H1 (cell line): ENCODE results near the gene SFXN4. TPM values are rescaled to one million over a fixed set of nuclear protein-coding genes. Genes with fewer than 3 reads are reported as not detected.

Experiments
- CHD2 ChIP-seq: IDR thresholded peaks from 2 replicates; pipeline ENCODE4 v1.6.1; 2012; ENCODE audit warnings: low read length, improper control_type of control experiment
- MAFK ChIP-seq: IDR thresholded peaks from 2 replicates; pipeline ENCODE4 v1.6.1; 2012; ENCODE audit warnings: low read depth, mild to moderate bottlenecking, improper control_type of control experiment, low read length
- NRF1 ChIP-seq: IDR thresholded peaks from 2 replicates; pipeline ENCODE4 v1.6.1; 2011; ENCODE audit warnings: mild to moderate bottlenecking, low read depth, low read length, improper control_type of control experiment
- POLR2A ChIP-seq, 2 experiments: IDR thresholded peaks; 1 replicate in 1 of 2; 2 replicates in 1 of 2; pipeline ENCODE4 v1.6.1; 2011; ENCODE audit warnings: low read depth in 2 of 2, low read length in 2 of 2, mild to moderate bottlenecking in 2 of 2; ENCODE audit errors: control extremely low read depth in 1 of 2
- SIN3A ChIP-seq, 2 experiments: IDR thresholded peaks in 1 of 2; conservative IDR thresholded peaks in 1 of 2; 2 replicates each; pipeline ENCODE4 v1.6.1; 2011 to 2012; ENCODE audit warnings: low read length in 2 of 2, improper control_type of control experiment in 1 of 2, low read depth in 1 of 2, mild to moderate bottlenecking in 1 of 2
- SIX5 ChIP-seq: IDR thresholded peaks from 2 replicates; pipeline ENCODE4 v1.6.1; 2011; ENCODE audit warnings: mild to moderate bottlenecking, low read depth, low read length
- polyA plus RNA-seq, 7 experiments: library from polyadenylated mRNA; depleted of rRNA in 3 of 7; stranded (reverse) in 5 of 7; unstranded in 2 of 7; fragments of >200 nt in 5 of 7; fragments of 200-250 nt in 2 of 7; gene quantifications; 1 replicate in 5 of 7; 2 replicates in 1 of 7; 4 replicates in 1 of 7; pipeline versions ENCODE4 v1.2.1 to v1.2.3, GENCODE V29; 2011 to 2013; ENCODE audit warnings: missing spikeins in 2 of 7, mixed read lengths in 2 of 7
- total RNA-seq: library from RNA; stranded (reverse); fragmentation: NEBNext Ultra II Directional; extraction: Animal tissue kit (Norgen Biotek cat#: 25700); gene quantifications from 2 replicates; pipeline ENCODE4 v1.2.1, GENCODE V29; 2021

SFXN4 gene
- total and polyA plus RNA-seq, 2 of the 8 experiments (the other 6 are each of a cell fraction or from before 2014, with no cell fraction given), result 15.4 to 21.6 TPM

DNA sequence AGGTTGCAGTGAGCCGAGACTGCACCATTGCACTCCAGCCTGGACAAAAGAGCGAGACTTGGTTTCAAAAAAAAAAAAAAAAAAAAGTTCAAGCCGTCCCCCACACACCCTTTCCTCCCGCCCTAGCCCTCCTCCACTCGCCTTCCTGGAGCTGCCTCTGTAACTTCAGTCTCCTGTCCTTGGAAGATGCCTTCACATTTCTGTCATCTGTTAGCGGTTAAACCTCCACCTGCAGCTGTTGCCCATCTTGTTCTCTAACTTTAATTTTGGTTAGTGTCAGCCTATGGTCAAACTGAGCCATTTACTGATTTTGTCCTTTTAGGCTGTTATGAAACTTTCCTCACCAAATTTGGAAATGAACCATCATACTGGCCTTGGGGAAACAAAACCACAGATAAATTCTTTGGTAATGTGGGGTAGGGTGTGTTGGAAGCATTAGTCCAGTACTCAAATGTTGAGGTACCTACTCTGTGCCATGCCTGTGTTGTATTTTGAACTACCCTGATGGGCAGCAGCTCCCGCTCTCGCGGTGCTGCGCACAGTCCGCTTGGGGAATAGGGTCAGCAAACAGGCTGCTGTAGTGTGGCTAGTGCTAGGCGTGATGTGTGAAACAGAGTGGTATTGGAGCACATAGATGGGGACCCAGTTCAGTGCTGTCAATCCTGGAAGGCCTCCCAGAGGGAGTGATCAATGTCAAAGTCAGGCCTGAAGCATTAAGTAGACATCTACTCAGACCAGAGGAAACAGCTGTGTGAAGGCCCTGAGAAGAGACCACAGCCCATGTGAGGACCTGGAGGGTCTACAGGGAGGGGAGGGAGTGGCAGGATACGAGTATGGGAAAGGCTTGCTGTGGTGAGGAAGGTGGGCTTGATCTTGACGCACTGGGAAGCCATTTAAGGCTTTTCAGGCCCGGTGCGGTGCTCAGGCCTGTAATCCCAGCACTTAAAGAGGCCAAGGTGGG, 26.9 kb downstream of the SFXN4 start (continued):
- TF ChIP-seq SIX5 (no peak), POLR2A (IDR thresholded peaks at IDR 0.05; ENCODE audit: control extremely low read depth in 1 of 2, low read depth in 2 of 2, low read length in 2 of 2) (no peak; a peak in 1 of 3 replicates), CHD2 (no peak), MAFK (no peak), SIN3A (conservative IDR thresholded peaks at IDR 0.05 in 1 of 2, IDR thresholded peaks at IDR 0.05 in 1 of 2; ENCODE audit: low read depth in 1 of 2, low read length in 2 of 2) (no peak), NRF1 (no peak)
